ENCODE measurements around the gene PLP2. TPM values are rescaled to one million over a fixed set of nuclear protein-coding genes. Genes with fewer than 3 reads are reported as not detected.

PLP2 gene
- polyA plus RNA-seq, 1 donor (not counting 4 experiments of a cell fraction or from before 2014, with no cell fraction given), result 358 TPM

DNA sequence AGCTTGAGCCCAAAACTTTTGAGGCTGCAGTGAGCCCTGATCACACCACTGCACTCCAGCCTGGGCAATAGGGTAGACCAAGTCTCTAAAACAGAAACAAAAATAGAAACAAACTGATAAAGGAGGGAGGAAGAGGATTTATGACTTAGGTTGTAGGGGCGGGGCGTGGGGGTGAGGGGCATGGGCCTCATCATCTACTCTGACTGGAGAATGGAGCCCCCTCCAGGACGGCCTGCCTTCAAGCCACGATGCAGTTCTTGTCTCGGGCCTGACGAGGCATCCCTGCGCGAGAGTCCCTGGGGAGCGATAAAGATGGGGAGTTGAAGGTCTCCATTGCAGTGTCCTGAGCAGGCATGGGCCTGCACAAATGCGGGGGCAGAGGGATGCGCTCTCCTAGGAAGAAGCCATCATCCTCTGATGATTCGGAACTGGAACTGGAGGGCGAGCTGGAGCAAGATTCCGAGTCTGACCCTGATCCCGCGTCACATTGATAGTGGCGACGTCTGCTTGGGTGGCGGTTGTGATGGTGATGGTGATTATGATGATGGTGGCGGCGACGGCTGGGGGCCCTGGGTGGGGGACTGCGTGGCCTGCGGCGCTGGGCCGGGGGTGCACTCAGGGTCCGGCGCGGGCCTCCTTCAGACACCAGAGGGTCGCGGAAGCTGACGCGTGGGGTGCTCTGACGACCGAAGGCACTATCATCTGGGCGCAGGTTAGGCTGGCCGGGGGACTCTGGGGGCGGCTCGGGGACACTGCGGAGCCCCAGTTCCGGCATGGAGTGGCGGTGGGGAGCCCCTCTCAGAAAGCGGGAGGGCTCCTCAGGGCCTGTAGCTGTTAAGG lies 4.0 kb downstream of the PLP2 start:
- peaks cover 6% of the 10 kb centered on the region for H4K20me1 ChIP-seq (ENCODE audit: control insufficient read depth, extremely low read depth, insufficient read depth, low read length)
- H3K27ac ChIP-seq (ENCODE audit: control insufficient read depth, insufficient read depth, low read length), result no peak overlapping the region
- peaks cover 36% of the 10 kb centered on the region for H3K4me1 ChIP-seq (ENCODE audit: control insufficient read depth, extremely low read depth, insufficient read depth, low read length)
- dilution Hi-C loops (cut with MboI; ENCODE audit: extremely low pct_ligation_motif_present, low sequenced_read_pairs), result no loop called here
- no peak overlapping the region for H3K9ac ChIP-seq (ENCODE audit: control insufficient read depth, extremely low read depth, insufficient read depth, low read length)
- peak overlapping the region; percentile 41 for H3K4me2 ChIP-seq (ENCODE audit: control insufficient read depth, extremely low read depth, insufficient read depth, low read depth, low read length)
- H3K4me3 ChIP-seq (ENCODE audit: control insufficient read depth in 2 of 3, extremely low read depth in 1 of 3, insufficient read depth in 2 of 3, low read depth in 1 of 3, low read length in 3 of 3), result no peak overlapping the region
- no peak for DNase-seq (ENCODE audit: low read depth, low spot score)
- H3K9me1 ChIP-seq (ENCODE audit: control insufficient read depth, extremely low read depth, insufficient read depth, low read length), result no peaks in the 10 kb centered on the region
- FAIRE-seq, result no peak
- no peak overlapping the region for H2AFZ ChIP-seq (ENCODE audit: control insufficient read depth, low read length)
- no peaks in the 10 kb centered on the region for H3K9me3 ChIP-seq (ENCODE audit: control insufficient read depth, low read depth, low read length)
- H3K36me3 ChIP-seq (ENCODE audit: control insufficient read depth in 2 of 2, extremely low read depth in 1 of 2, insufficient read depth in 2 of 2, low read length in 2 of 2), result no peaks in the 10 kb centered on the region
- H3K79me2 ChIP-seq (ENCODE audit: control insufficient read depth, insufficient read depth, low read length), result peaks cover 12% of the 10 kb centered on the region
- no peaks in the 10 kb centered on the region for H3K27me3 ChIP-seq (ENCODE audit: control insufficient read depth, extremely low read depth, insufficient read depth, low read length)
- TF ChIP-seq, protein P1, sequence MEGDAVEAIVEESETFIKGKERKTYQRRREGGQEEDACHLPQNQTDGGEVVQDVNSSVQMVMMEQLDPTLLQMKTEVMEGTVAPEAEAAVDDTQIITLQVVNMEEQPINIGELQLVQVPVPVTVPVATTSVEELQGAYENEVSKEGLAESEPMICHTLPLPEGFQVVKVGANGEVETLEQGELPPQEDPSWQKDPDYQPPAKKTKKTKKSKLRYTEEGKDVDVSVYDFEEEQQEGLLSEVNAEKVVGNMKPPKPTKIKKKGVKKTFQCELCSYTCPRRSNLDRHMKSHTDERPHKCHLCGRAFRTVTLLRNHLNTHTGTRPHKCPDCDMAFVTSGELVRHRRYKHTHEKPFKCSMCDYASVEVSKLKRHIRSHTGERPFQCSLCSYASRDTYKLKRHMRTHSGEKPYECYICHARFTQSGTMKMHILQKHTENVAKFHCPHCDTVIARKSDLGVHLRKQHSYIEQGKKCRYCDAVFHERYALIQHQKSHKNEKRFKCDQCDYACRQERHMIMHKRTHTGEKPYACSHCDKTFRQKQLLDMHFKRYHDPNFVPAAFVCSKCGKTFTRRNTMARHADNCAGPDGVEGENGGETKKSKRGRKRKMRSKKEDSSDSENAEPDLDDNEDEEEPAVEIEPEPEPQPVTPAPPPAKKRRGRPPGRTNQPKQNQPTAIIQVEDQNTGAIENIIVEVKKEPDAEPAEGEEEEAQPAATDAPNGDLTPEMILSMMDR (optimal IDR thresholded peaks at IDR 0.05 in 1 of 3, IDR thresholded peaks at IDR 0.05 in 1 of 3, conservative IDR thresholded peaks at IDR 0.05 in 1 of 3; ENCODE audit: extremely low read depth in 1 of 3, insufficient read depth in 2 of 3, low read length in 3 of 3), result no peak
- no peak for TF ChIP-seq EZH2 (IDR thresholded peaks at IDR 0.05; ENCODE audit: low read length)

DNA sequence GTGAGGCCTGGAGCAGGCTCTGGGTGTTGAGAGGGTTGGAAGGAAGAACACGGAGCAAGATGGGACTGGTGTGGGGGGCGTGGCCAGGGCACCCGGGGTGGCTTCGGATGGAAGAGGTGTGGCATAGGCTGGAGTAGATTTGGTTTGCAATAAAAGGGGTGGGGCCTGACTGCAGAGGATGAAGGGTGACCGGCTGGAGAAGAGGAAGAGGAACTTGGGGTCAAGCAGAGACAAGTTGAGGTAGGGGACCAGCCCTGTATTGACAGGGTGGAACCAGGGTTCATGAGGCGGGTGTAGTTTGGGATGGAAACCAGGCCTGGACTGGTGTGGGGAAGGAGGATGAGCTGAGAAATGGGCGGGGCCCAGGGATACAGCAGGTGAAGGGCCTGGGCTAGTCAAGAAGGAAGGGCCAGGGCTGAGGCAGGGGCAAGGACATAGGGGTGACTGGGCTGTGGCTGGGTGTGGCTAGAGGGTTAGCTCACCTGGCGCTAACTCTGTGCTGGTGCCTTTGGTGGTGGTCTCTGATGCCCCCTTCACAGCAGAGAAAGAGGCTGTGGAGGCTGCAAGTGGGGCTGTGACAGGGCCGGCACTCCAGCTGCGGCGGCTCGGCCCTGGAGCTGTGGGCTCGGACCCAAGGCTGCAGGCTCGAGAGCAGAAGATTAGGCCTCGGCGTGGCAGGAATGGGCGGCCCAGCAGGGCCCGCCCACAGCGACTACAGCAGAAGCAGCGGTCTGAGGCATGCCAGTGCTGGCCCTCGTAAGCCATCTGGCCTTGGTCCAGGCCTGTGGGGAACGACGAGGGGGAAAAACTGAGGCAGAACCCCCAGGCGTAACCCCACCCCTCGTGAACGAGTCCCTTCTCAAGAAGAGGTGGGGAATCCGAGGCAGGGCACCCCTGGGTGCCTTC lies 5.0 kb downstream of the PLP2 start:
- DNase-seq (ENCODE audit: low read depth, low spot score) (peak; percentile 61), FAIRE-seq (no peak)
- Histone ChIP-seq H3K4me3 (ENCODE audit: control insufficient read depth in 2 of 3, extremely low read depth in 1 of 3, insufficient read depth in 2 of 3, low read depth in 1 of 3, low read length in 3 of 3) (peak overlapping the region in 2 of 3 experiments; percentile 19 to 20), H3K79me2 (ENCODE audit: control insufficient read depth, insufficient read depth, low read length) (peaks cover 12% of the 10 kb centered on the region), H3K36me3 (ENCODE audit: control insufficient read depth in 2 of 2, extremely low read depth in 1 of 2, insufficient read depth in 2 of 2, low read length in 2 of 2) (no peaks in the 10 kb centered on the region), H3K4me2 (ENCODE audit: control insufficient read depth, extremely low read depth, insufficient read depth, low read depth, low read length) (peak overlapping the region; percentile 51), H3K9me3 (ENCODE audit: control insufficient read depth, low read depth, low read length) (no peaks in the 10 kb centered on the region), H3K4me1 (ENCODE audit: control insufficient read depth, extremely low read depth, insufficient read depth, low read length) (peaks cover 36% of the 10 kb centered on the region), H3K9ac (ENCODE audit: control insufficient read depth, extremely low read depth, insufficient read depth, low read length) (peak overlapping the region; percentile 37), H2AFZ (ENCODE audit: control insufficient read depth, low read length) (no peak overlapping the region), H3K27me3 (ENCODE audit: control insufficient read depth, extremely low read depth, insufficient read depth, low read length) (no peaks in the 10 kb centered on the region), H3K9me1 (ENCODE audit: control insufficient read depth, extremely low read depth, insufficient read depth, low read length) (no peaks in the 10 kb centered on the region), H4K20me1 (ENCODE audit: control insufficient read depth, extremely low read depth, insufficient read depth, low read length) (peaks cover 6% of the 10 kb centered on the region), H3K27ac (ENCODE audit: control insufficient read depth, insufficient read depth, low read length) (peak overlapping the region; percentile 69)
- TF ChIP-seq EZH2 (IDR thresholded peaks at IDR 0.05; ENCODE audit: low read length), result no peak
- TF ChIP-seq, protein P1 (optimal IDR thresholded peaks at IDR 0.05 in 1 of 3, IDR thresholded peaks at IDR 0.05 in 1 of 3, conservative IDR thresholded peaks at IDR 0.05 in 1 of 3; ENCODE audit: extremely low read depth in 1 of 3, insufficient read depth in 2 of 3, low read length in 3 of 3), result no peak
- dilution Hi-C loops (cut with MboI; ENCODE audit: extremely low pct_ligation_motif_present, low sequenced_read_pairs), result no loop called here

All from keratinocyte (primary cell).